SK-N-SH treated with all-trans-retinoic acid at 6 μM for 48 hours (cell line): ENCODE measurements around the gene DEDD2.
A peak's percentile ranks its signal among the peaks of the same experiment; 100 is the strongest.

Experiments
- ATAC-seq: fragments of 200-7000 bp; cut with Tn5 transposase; 3 replicates; pipeline ENCODE4 v1.9.1; 2020; ENCODE audit warnings: mild to moderate bottlenecking, moderate library complexity
- ARNTL ChIP-seq: fragments of 450-650 bp; formaldehyde crosslinking; IDR thresholded peaks from 2 replicates; pipeline ENCODE4 v1.5.0; 2020; ENCODE audit warnings: low read depth, mild to moderate bottlenecking, moderate library complexity, borderline replicate concordance
- BACH2 ChIP-seq: fragments of 250-450 bp; sonication (Bioruptor Pico); IDR thresholded peaks from 2 replicates; pipeline ENCODE4 v1.9.0; 2021; ENCODE audit warnings: mild to moderate bottlenecking, borderline replicate concordance
- CREB5 ChIP-seq: fragments of 250-450 bp; sonication (Bioruptor Pico); IDR thresholded peaks from 2 replicates; pipeline ENCODE4 v1.5.1; 2020; ENCODE audit warnings: low read depth, mild to moderate bottlenecking, moderate library complexity
- CSDC2 ChIP-seq: fragments of 250-450 bp; sonication (Bioruptor Pico); IDR thresholded peaks from 2 replicates; pipeline ENCODE4 v1.5.0; 2020; ENCODE audit warnings: mild to moderate bottlenecking, moderate library complexity
- CSRNP3 ChIP-seq: fragments of 250-450 bp; sonication (Bioruptor Pico); IDR thresholded peaks from 2 replicates; pipeline ENCODE4 v1.5.1; 2021; ENCODE audit warnings: mild to moderate bottlenecking, moderate library complexity
- ESRRG ChIP-seq: fragments of 250-450 bp; sonication (Bioruptor Pico); IDR thresholded peaks from 2 replicates; pipeline ENCODE4 v1.6.1; 2021; ENCODE audit warnings: mild to moderate bottlenecking
- GLIS3 ChIP-seq: fragments of 250-450 bp; sonication (Bioruptor Pico); IDR thresholded peaks from 2 replicates; pipeline ENCODE4 v1.5.0; 2020; ENCODE audit warnings: mild to moderate bottlenecking, moderate library complexity
- ISL1 ChIP-seq: fragments of 250-450 bp; sonication (Bioruptor Pico); IDR thresholded peaks from 2 replicates; pipeline ENCODE4 v2.1.2; 2022; ENCODE audit warnings: mild to moderate bottlenecking, moderate library complexity
- OSR1 ChIP-seq: fragments of 250-450 bp; sonication (Bioruptor Pico); IDR thresholded peaks from 2 replicates; pipeline ENCODE4 v1.8.0; 2022; ENCODE audit warnings: moderate library complexity, mild to moderate bottlenecking, inconsistent platforms
- PATZ1 ChIP-seq: fragments of 250-450 bp; sonication (Bioruptor Pico); IDR thresholded peaks from 2 replicates; pipeline ENCODE4 v1.8.0; 2020; ENCODE audit warnings: mild to moderate bottlenecking, moderate library complexity, borderline replicate concordance
- POU6F1 ChIP-seq: fragments of 250-450 bp; sonication (Bioruptor Pico); IDR thresholded peaks from 2 replicates; pipeline ENCODE4 v1.8.0; 2021; ENCODE audit warnings: low read depth, mild to moderate bottlenecking, moderate library complexity, borderline replicate concordance
- PPARA ChIP-seq: fragments of 250-450 bp; sonication (Bioruptor Pico); IDR thresholded peaks from 2 replicates; pipeline ENCODE4 v1.5.0; 2020; ENCODE audit warnings: mild to moderate bottlenecking, borderline replicate concordance
- RARB ChIP-seq: fragments of 250-450 bp; sonication (Bioruptor Pico); IDR thresholded peaks from 2 replicates; pipeline ENCODE4 v1.8.0; 2021; ENCODE audit warnings: mild to moderate bottlenecking, moderate library complexity
- SNAI2 ChIP-seq: fragments of 250-450 bp; sonication (Bioruptor Pico); IDR thresholded peaks from 2 replicates; pipeline ENCODE4 v1.5.0; 2020; ENCODE audit warnings: mild to moderate bottlenecking, moderate library complexity
- TCF4 ChIP-seq: fragments of 250-450 bp; sonication (Bioruptor Pico); IDR thresholded peaks from 2 replicates; pipeline ENCODE4 v1.8.0; 2021; ENCODE audit warnings: mild to moderate bottlenecking, moderate library complexity, borderline replicate concordance
- TOX ChIP-seq: fragments of 250-450 bp; sonication (Bioruptor Pico); IDR thresholded peaks from 2 replicates; pipeline ENCODE4 v1.8.0; 2021; ENCODE audit warnings: mild to moderate bottlenecking, moderate library complexity, borderline replicate concordance
- ZC3H10 ChIP-seq: fragments of 250-450 bp; sonication (Bioruptor Pico); IDR thresholded peaks from 2 replicates; pipeline ENCODE4 v1.5.1; 2021; ENCODE audit warnings: mild to moderate bottlenecking, moderate library complexity
- ZFP3 ChIP-seq: fragments of 250-450 bp; sonication (Bioruptor Pico); IDR thresholded peaks from 2 replicates; pipeline ENCODE4 v1.5.0; 2020; ENCODE audit warnings: mild to moderate bottlenecking, moderate library complexity
- ZFP30 ChIP-seq: fragments of 450-650 bp; formaldehyde crosslinking; IDR thresholded peaks from 2 replicates; pipeline ENCODE4 v1.5.0; 2022; ENCODE audit warnings: mild to moderate bottlenecking, moderate library complexity
- ZNF565 ChIP-seq: fragments of 450-650 bp; formaldehyde crosslinking; conservative IDR thresholded peaks from 2 replicates; pipeline ENCODE4 v1.5.0; 2020; ENCODE audit warnings: low read depth, mild to moderate bottlenecking, moderate library complexity
- ZNF70 ChIP-seq: fragments of 450-650 bp; formaldehyde crosslinking; IDR thresholded peaks from 2 replicates; pipeline ENCODE4 v1.5.0; 2020; ENCODE audit warnings: mild to moderate bottlenecking, moderate library complexity
- ZNF8 ChIP-seq: fragments of 450-650 bp; formaldehyde crosslinking; IDR thresholded peaks from 2 replicates; pipeline ENCODE4 v1.5.0; 2020; ENCODE audit warnings: mild to moderate bottlenecking, moderate library complexity

DEDD2 gene

GRCh38 chr19:42208612-42209011 is 8.9 kb downstream of the DEDD2 start:
- no peak for ATAC-seq
- TF ChIP-seq POU6F1 (CRISPR knock-in tag): no peak
- no peak for TF ChIP-seq OSR1 (CRISPR knock-in tag)
- no peak for TF ChIP-seq CSRNP3
- TF ChIP-seq ZNF70: no peak
- no peak for TF ChIP-seq RARB (CRISPR knock-in tag)
- no peak for TF ChIP-seq CSDC2 (CRISPR knock-in tag)
- TF ChIP-seq ZFP30: no peak
- no peak for TF ChIP-seq ZNF8 (CRISPR knock-in tag)
- no peak for TF ChIP-seq ESRRG
- no peak for TF ChIP-seq TCF4 (CRISPR knock-in tag)
- TF ChIP-seq CREB5 (CRISPR knock-in tag): no peak
- no peak for TF ChIP-seq TOX (CRISPR knock-in tag)

- no peak for TF ChIP-seq ZNF565
- no peak for TF ChIP-seq PATZ1
- TF ChIP-seq OSR1 (CRISPR knock-in tag): no peak
- TF ChIP-seq TOX (CRISPR knock-in tag): no peak
- no peak for TF ChIP-seq CSDC2 (CRISPR knock-in tag)
- no peak for TF ChIP-seq ZNF8 (CRISPR knock-in tag)
- TF ChIP-seq GLIS3: no peak
- no peak for TF ChIP-seq CREB5 (CRISPR knock-in tag)
- TF ChIP-seq TCF4 (CRISPR knock-in tag): no peak
- no peak for TF ChIP-seq ISL1 (CRISPR knock-in tag)
- TF ChIP-seq ZFP30: no peak
- no peak for TF ChIP-seq ESRRG
- TF ChIP-seq RARB (CRISPR knock-in tag): no peak
- TF ChIP-seq POU6F1 (CRISPR knock-in tag): no peak
- TF ChIP-seq ZC3H10 (CRISPR knock-in tag): no peak
- TF ChIP-seq ARNTL (CRISPR knock-in tag): no peak
- peak; percentile 93 for ATAC-seq
Measured at GRCh38 chr19:42207767-42208271, 9.7 kb downstream of the DEDD2 start.

GRCh38 chr19:42206871-42207755 is 10.4 kb downstream of the DEDD2 start:
- ATAC-seq: peak; percentile 56
- TF ChIP-seq ZC3H10 (CRISPR knock-in tag) (no peak), ISL1 (CRISPR knock-in tag) (no peak), TCF4 (CRISPR knock-in tag) (no peak), BACH2 (CRISPR knock-in tag) (no peak), RARB (CRISPR knock-in tag) (no peak), ZNF8 (CRISPR knock-in tag) (no peak), ZFP3 (CRISPR knock-in tag) (no peak), POU6F1 (CRISPR knock-in tag) (no peak), SNAI2 (no peak), CSDC2 (CRISPR knock-in tag) (no peak), PPARA (CRISPR knock-in tag) (no peak), GLIS3 (no peak), ARNTL (CRISPR knock-in tag) (no peak)
